Fibroblast of skin of abdomen (primary cell): ENCODE data around the gene PBX3.

Source experiments
- DNase-seq: peaks from one replicate; pipeline ENCODE4 v3.0.0-alpha.2; 2013

PBX3 gene

DNA sequence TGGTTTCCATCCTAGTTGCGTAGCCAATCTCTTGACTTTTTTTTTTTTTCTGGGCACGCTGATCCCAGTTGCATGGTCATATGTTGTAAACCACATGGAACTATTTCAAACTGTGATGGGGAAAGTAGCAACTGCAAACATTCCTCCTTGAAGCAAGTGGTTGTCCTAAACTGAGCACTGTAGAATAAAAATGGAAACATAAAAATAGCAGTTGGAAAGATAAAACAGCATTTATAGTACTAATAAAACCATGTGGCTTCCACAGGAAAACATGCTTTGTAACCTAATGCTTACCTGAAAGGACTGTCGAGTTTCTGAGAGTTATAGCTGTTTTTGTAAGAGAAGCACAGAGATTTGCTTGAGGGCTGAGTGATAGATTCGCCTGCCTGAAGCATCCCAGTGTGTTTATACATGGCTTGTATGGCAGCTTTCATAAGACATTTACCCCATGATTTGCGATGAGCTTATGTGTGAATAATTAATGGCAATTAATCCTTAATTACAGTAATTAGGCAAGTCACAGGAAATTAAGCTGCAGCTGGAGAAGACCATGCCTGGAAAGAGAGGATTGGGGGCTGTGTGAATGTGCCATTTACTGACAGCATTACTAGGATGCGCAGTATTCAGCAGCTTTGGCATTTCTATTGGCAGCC, 136.5 kb downstream of the PBX3 start:
- DNase-seq: no peak

DNA sequence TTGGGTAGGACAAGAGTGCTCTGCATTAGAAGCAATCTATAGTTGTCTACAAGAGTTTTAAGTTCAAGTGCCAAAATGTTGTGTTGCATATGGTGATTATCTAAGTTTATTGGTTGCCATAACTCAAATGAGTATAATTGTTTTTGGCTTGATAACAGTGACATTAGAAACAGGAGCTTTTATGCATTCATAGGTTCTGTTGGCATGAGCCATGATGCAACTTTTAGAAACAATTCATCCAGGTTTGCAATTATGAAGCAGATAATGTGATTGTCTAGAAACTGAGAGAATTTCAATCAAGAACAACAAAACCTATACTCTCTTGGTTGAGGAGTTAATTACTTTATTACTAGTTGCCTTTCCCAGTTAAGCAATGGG, 137.0 kb downstream of the PBX3 start:
- no peak for DNase-seq

DNA sequence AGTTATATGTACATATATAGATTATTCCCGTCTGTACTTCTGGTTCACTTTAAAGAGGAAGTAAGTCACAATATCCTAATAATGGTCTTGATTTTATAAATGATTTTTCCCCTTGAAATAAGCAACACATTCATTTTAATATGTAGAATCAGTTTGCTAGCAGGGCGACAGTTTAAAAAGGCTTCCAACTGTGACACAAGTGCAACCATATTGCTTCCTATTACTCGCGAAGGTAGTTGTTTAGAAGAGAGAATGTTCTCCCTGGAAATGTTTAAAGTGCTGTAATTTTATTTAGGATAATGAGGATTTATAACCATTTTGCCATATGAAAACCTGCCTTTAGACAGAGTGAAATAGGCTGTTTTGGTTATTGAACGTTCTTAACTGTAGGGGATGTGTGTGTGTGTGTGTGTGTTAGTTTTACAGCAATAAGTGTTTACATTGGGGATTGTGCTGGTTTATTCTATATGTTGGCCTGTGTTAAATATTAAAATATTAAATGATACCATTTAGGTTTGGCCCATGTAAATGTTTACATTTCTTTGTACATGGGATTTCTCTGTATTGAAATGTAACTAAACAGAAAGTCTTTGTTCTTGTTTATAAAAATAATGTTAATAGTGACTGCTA, 138.3 kb downstream of the PBX3 start:
- no peak for DNase-seq

DNA sequence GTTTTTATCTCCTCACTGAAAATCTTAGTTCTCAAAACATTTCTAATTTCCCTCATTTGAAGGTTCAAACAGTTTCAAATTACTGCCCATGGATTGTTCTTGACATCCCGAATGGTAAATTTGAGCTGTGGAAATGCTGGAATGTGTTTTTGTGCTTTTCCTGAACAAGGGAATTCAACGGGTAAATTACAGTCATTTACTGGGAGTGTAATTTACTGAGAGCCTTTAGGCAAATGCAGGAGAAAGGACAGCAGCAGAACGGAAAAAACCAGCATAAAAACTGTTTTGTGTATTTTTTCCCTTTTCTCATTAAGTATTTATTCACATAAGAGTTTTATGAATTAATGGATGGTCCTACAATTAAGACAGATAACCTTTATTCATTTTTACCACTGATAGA, 139.2 kb downstream of the PBX3 start:
- DNase-seq: no peak

DNA sequence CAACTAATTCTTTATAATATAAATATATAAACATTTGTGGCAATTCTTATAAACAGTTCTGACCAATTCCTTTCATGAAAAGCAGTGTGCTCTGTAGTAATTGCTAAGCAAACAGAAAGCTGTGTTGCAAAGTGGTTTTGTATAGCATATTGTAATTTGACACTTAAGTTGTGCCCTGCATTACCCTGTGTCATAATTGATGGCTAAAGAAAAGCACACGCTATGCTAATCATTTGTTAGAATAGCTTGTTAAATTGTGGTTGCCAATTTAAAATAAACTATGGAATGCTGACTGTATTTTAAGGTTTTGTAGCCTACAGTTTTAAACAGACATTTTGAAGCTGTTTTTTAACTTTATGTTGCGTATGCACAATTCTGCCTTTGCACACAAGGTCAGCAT, 140.0 kb downstream of the PBX3 start:
- peak; percentile 38 for DNase-seq

DNA sequence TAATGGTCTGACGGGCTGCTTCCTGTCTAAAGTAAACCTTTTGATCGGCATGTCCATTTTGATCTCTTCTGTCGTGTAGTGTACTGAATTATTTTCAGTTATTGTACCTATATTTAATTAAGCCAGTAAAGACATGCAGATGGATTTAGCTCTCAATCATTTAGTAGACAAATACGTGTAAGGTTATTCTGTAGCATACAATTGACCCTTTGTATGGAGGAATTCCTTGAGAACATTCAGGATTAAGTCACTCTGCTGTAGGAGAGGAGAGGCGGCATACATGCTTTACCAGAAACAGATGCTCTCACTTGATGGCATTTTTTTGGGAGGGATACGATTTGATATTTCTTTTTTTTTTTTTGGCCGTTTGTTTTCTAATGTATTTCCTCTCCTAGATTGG, 141.0 kb downstream of the PBX3 start:
- peak; percentile 59 for DNase-seq

DNA sequence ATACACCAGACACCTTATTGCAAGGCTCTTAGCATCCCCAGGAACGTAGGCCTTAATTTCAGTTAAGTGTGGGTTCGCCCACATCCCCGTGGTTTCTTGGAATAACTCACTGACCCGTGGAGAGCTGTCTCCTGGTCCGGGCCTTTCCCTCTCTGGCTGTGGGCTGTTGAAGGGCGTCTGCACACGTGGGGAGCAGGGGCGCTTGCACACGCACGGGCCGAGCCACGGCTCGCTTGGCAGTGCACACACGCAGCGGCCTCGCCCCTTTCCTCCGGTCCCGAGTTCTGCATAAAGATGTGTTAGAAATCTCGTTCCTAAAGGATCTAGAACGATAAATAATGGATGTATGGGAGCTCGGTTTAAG, 141.9 kb downstream of the PBX3 start:
- no peak for DNase-seq

DNA sequence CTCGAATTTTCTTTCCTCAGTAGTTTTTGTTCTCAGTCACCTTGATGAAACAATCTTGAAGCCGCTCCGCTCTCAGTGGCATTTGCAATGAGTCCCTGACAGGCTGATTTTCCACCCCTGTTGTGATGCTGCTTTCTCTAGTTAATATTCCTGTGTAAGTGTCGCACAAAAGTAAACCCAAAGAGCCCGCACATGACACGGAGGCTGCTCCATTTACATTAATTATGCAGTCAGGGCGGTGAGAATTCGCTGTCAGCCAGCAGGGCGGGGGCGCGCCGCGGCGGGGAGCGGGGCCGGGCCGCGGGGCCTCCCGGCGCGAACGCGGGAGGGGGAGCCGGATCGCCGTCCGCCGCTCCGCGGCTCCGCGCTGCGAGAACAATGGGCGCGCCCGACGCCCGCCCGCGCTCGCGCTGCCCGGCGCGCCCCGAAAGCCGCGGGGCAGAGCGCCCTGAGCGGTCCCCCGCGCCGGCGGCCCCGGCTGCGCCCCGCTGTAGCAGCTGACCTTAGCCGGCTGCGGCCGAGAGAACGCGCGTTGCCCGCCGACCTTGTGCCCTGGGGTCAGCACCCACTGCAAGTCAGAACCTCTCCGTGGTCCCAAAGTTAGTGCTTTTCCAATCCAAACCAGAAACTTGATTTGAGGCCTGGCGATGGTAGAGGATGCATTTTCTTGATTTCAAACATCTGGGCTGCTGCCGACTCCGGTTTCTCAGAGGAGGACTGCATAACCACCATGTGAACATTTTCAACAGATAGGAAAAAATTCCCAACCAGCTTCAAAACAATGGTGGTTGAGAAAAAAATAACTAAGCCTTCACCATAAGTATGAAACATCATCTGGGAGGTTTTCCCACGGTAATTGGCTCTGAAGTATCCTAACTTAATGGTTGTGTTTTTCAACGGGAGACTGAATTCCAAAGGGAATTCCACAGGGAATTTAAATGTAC, 142.6 kb downstream of the PBX3 start:
- peak; percentile 55 for DNase-seq

DNA sequence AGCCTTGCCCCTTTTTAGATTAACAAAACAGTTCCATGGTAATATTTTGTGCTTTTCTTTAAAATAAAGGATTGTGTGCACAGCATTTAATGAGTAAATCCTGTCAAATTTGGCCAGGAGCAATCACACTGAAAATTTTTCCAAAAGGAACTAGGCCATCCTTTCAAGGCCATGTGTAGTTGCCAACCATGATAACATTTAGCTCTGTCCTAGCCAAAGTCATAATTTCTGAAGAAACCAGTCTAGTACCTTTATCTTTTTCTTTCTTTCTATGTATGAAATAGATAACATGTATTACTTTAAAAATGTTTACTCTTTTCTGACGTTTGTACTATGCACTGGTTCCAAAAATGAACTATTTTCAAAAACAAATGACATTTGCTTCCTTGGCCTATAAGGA, 143.7 kb downstream of the PBX3 start:
- no peak for DNase-seq

DNA sequence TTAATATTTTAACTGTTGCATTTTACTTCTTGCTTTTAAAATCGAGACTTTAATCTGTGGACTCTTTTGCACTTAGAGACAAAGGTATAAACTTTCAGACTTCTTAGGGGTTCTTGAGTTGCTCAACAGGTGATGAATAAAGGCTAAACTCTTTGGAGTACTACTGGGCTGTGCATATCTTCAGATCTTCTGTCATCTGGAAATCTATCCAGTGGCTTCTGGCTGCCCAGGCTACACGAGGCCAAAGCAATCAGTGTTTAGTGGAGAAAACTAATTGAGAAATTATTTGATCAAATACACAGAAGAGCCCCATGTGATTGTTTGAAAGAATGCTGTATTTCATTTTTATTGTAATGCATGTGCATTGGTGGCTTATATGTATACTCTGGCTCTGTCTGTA, 146.1 kb downstream of the PBX3 start:
- DNase-seq: no peak

DNA sequence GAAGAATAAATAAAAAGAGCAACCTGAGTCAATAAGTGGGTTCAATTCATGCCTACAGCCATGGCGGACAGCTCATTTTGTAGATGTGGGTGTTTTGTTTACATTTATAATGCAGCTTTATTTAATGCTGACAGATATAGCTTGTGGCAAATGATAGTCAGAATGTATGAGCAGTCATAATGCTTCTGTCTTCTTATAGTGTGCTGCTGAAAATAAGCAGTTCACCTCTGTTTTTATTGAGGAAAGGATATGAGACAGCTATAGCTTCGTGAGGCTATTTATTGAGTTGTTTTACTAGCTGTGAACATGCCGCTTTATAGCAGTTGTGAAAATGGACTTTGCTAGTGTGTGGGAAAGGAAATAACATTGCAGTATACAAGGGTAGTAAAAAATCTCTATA, 147.4 kb downstream of the PBX3 start:
- DNase-seq: no peak

DNA sequence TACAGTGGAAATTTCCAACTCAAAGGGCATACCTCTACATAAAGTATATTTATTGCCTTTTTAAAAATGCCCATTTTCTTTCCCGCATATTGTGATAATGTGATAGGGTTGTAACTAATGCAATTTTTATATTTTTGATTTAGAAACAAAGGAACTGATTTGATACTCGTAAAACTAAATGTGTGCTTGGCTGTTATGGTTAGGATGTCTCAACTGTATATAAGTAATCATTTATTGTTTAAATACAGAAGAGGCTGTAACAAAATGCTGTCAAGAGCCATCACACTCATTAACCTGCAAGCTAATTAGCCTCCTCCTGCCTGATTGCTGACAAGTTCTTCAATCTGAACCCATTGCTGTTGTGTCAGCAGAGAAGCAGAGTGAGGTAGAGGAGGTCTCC, 149.2 kb downstream of the PBX3 start:
- DNase-seq: no peak

DNA sequence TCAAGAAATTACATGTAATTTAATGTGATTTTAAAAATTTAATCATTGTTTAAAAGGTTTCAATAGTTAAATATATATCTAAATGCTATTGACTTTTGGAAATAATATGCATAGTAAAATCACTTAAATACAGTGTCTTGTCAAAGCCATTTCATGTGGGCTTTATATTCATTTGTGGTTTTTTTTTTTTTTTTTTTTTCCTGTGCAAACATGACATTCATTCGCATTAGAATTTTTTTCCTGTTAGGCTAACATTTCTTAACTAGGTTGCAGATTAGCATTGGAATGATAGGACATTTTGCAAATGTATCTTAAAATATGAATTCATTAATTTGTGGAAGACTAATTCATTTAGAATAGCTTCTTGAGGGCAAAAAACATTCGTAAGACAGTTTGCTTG, 149.8 kb downstream of the PBX3 start:
- no peak for DNase-seq

DNA sequence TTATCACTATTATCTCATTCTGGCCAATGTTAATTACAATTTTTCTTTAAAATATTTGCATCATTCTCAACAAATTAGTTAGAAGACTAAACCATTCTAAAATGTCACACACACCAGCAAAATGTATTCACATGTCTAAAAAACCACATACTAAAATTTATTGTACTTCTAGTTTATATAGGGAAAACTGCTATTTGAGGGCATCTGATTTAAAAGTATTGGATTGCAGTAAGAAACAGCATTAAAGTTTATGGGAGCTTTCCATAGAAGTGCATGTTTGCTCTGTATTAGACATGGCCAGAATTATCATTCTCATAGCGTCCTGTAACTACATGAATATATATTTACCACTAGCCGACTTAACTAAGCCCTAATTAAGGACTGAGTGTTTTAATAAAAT, 150.3 kb downstream of the PBX3 start:
- no peak for DNase-seq

DNA sequence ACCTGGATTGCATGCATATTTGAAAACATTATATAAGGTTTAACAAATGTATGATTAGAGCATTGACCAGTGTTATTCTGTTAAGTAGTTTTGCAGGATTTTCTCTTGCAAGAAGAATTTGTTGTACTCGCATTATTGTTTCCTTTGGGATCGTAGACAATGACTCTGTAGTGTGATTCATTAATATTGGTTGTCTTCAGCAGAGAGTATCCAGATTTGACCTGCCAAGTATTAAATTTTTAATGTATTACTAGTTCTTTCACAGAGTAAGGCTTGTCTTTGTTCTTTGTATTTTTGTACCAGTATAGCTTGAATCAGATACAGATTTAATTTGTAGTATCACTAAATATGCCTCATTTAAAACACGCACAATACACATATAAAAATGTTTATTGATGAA, 155.0 kb downstream of the PBX3 start:
- DNase-seq: peak; percentile 30

DNA sequence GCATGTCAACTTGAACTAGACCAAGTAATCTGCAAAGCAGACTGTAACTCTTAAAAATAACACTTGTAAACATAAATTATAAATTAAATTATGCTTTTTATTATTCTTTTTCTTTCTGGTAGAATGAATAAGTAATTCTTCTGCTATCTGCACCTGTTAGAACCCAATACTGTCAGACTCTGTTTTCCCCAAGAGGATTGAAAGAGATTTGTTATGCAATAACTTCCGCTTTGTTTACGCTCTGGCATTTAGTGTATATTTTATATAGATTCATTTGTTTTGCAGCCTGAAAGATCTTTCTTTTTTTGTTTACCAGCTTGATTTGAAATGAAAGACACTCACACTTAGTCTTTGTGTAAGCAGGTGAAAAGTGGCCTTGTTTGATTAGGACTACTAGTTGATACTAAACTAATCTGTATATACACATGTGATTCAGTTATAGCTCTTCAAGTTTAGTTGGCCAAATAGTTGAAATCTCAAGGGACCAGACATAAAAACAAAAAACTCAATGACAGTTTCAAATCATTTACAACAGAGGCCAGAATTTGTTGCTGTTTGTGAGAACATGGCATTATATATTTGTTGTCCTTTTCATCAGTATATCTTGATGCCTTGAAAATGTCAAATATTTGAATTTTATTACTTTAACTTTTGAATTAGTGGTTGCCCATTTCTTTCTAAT, 155.8 kb downstream of the PBX3 start:
- no peak for DNase-seq

DNA sequence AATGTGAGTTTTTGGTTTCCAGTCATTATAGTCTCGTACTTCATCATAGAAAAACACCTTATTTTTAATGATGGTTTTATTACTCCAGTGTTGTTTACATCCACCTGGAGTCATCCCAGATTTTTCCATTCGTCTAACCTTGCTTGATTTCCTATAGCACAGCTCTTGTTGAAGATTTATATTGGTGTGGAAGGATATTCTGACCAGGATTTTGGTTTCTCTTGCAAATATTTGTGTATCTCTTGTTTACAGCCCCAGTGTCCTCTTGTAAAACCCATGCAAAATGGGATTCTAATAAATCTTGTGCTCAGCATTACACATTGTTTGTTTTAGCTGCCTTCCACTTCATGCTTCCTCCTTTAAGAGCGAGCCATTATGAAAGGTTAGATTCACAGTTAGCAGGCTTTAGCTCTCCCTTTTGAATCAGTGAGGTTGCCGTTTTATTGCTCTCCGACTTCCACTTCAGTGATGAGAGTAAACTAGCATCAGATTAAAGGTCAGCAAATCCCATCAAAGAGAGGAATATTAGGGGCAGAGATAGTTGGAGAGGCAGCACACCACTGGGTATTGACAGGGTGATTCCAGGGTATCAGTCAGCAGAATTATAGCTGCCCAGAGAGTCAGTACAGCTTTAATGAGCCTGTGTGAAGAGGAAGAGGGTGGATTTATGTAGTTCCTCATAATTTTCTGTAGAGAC, 157.1 kb downstream of the PBX3 start:
- DNase-seq: no peak

DNA sequence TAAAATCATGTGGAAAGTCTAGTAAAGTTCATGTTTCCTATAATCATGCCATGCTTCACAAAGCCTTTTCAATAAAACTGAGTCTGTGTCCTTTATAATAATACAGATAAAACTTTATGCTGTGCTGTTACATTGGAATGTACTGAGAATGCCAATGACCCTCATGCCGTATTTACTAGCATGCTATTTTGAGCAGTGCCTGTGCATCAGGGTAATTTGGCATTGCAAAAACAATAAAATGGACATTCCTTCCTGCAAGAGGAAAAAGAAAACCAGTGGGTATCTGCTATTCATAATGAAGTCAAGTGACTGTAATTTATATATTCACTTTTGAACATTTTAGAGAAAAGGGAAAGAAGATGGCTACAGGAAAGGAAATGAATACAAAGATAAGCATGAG, 159.0 kb downstream of the PBX3 start:
- peak; percentile 66 for DNase-seq

DNA sequence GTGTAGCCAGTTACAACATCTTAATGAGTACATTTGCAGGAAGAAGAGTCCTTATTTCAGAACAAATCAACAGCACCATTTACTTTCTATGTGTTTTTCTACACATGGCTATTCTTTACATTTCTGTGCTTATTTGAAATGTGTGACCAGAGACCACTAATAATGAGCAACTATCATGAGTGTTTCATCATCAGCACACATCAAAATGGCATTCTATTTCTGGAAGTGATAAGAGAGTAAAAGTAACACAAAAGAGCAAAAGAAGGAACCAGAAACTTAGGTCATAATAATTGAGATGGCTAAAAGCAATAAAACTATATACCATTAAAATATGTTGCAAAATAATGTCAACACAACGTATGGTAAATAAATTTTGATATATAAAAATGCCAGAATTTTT, 159.7 kb downstream of the PBX3 start:
- no peak for DNase-seq

DNA sequence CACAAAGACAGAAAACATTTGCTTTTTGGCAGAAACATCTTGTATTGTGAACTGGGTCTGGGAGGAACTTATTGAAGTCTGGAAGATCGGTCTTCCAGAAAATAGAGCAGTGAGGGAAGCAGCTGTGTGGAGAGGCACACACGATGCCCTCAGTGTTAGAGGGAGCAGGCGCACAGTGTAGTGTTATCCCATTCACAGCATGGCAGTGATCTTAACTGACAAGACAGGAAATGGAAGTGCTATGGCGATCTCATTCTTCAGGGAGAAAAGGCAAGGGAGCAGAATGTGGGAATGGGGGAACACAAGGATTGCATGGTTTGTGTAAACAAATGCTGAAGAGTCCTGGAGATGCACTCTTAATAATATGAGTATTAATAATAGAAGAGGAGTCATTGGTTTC, 161.0 kb downstream of the PBX3 start:
- no peak for DNase-seq

DNA sequence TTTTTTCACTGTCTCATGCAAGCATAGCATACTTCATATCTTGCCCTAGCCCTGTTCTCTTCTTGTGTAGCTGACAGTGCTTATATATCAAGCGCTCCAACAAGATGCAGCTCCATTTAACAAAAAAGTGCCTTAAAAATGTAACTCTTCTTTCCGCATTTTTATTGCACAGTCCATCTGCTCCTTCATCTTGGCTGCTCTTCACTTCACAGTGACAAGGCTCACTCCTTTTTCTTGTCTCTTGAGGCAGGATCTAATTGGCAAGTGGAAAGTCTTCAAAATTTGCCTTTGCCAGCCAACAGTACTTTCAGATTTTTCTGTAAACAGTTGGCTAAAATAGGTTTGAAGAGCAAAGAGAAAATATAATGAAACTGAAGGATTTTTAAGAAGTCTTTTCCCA, 161.8 kb downstream of the PBX3 start:
- no peak for DNase-seq

DNA sequence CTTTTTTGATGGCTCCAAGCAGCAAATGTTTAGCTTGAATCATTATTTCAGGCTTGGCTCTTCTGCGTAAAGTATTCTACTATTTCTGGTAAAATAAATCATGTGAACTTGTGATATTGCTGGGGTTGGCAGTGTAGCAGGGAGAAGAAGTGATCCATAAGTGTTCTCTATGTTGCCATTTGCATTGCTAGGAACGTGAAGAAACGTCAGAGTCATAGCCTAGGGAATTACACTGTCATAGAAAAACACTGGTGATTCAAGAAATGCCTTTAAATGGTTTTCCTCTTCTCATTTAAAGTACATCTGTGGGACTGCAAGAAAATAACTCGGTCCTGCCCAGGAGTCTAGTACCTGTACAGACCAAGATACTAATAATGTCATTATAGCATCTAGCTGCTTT, 162.3 kb downstream of the PBX3 start:
- DNase-seq: no peak

DNA sequence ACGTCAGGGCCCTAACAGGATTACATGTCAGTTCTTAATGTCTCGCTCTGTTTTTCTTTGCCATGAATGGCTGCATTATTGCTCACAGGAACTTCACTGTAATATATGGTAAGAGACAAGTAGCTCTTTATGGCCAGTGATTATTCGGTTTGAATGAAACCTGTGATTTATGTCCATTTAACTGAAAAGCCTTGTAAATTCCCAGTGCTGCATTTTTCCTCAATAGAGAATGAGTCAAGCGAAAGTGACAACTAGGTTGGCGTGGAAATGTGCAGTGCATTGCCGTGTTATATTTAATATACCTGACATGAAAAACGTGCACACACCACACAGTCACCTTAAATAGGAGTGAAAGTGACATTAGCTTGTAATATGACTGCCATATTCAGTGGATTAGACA, 163.1 kb downstream of the PBX3 start:
- DNase-seq: no peak
